K562 (cell line): ENCODE measurements around the gene DGCR2. TPM values are rescaled to one million over a fixed set of nuclear protein-coding genes. Genes with fewer than 3 reads are reported as not detected.
A peak's percentile ranks its signal among the peaks of the same experiment; 100 is the strongest.

Experiments used
- BRD9 ChIP-seq: fragments of 450-650 bp; IDR thresholded peaks from 2 replicates; pipeline ENCODE4 v1.6.1; 2018; ENCODE audit warnings: low read depth; ENCODE audit not compliant: partially characterized antibody
- ETV1 ChIP-seq: fragments of 450-650 bp; conservative IDR thresholded peaks from 2 replicates; pipeline ENCODE4 v1.6.1; 2016; ENCODE audit warnings: missing genetic modification characterization, control low read depth, low read depth, missing compliant biosample characterization
- FOXA3 ChIP-seq, 2 experiments: fragments of 450-650 bp in 1 of 2; sonication (generic) in 1 of 2; formaldehyde crosslinking; IDR thresholded peaks in 1 of 2; conservative IDR thresholded peaks in 1 of 2; 2 replicates each; pipeline versions ENCODE4 v1.4.0 to v1.8.0; 2020 to 2022; ENCODE audit warnings: mild to moderate bottlenecking in 2 of 2, missing genetic modification reagents in 1 of 2
- HINFP ChIP-seq: fragments of 450-650 bp; conservative IDR thresholded peaks from 2 replicates; pipeline ENCODE4 v1.6.1; 2016; ENCODE audit warnings: missing genetic modification characterization, low read depth, mild to moderate bottlenecking, control low read depth, missing compliant biosample characterization
- HOMEZ ChIP-seq: fragments of 250-450 bp; sonication (Bioruptor Pico); IDR thresholded peaks from 2 replicates; pipeline ENCODE4 v1.4.0; 2020; ENCODE audit warnings: mild to moderate bottlenecking, moderate library complexity
- MCM2 ChIP-seq: fragments of 450-650 bp; IDR thresholded peaks from 2 replicates; pipeline ENCODE4 v1.6.1; 2017; ENCODE audit warnings: low read depth, mild to moderate bottlenecking
- MTA1 ChIP-seq: fragments of 450-650 bp; IDR thresholded peaks from 2 replicates; pipeline ENCODE4 v1.6.1; 2017; ENCODE audit warnings: borderline replicate concordance
- POLR2AphosphoS2 ChIP-seq: IDR thresholded peaks from 2 replicates; pipeline ENCODE4 v1.6.1; 2012; ENCODE audit warnings: low read length, improper control_type of control experiment
- PTBP1 ChIP-seq: fragments of 200-400 bp; formaldehyde crosslinking; IDR thresholded peaks from 2 replicates; pipeline ENCODE4 v1.6.1; 2017; ENCODE audit warnings: low read depth, low read length
- RBM25 ChIP-seq: fragments of 200-400 bp; formaldehyde crosslinking; IDR thresholded peaks from 2 replicates; pipeline ENCODE4 v1.6.1; 2018; ENCODE audit warnings: low read length, low read depth, moderate library complexity; ENCODE audit not compliant: severe bottlenecking
- RCOR1 ChIP-seq, 2 experiments: IDR thresholded peaks; 2 replicates each; pipeline ENCODE4 v1.6.1; 2012; ENCODE audit warnings: low read depth in 2 of 2, low read length in 2 of 2, borderline replicate concordance in 1 of 2, improper control_type of control experiment in 1 of 2
- RNF2 ChIP-seq: sonication (generic); IDR thresholded peaks from 2 replicates; pipeline ENCODE4 v1.6.1; 2016
- RREB1 ChIP-seq: fragments of 250-450 bp; sonication (Bioruptor Pico); IDR thresholded peaks from 2 replicates; pipeline ENCODE4 v1.4.0; 2020
- SAP30 ChIP-seq: fragments of 200-600 bp; sonication (generic); IDR thresholded peaks from 2 replicates; pipeline ENCODE4 v1.6.1; 2012; ENCODE audit warnings: borderline replicate concordance, low read depth, mild to moderate bottlenecking, moderate library complexity, low read length, control low read depth, inconsistent platforms; ENCODE audit not compliant: insufficient read depth, poor library complexity, severe bottlenecking
- SIN3A ChIP-seq, 2 experiments: fragments of 150-350 bp in 1 of 2; IDR thresholded peaks; 2 replicates each; pipeline ENCODE4 v1.6.1; 2011 to 2016; ENCODE audit warnings: borderline replicate concordance in 2 of 2, low read depth in 2 of 2, low read length in 2 of 2, mild to moderate bottlenecking in 2 of 2, moderate library complexity in 2 of 2; ENCODE audit not compliant: control insufficient read depth in 1 of 2
- SLC30A9 ChIP-seq: fragments of 250-450 bp; sonication (Bioruptor Pico); IDR thresholded peaks from 2 replicates; pipeline ENCODE4 v1.8.0; 2022; ENCODE audit warnings: mild to moderate bottlenecking, moderate library complexity
- SMARCA5 ChIP-seq: fragments of 450-650 bp; IDR thresholded peaks from 2 replicates; pipeline ENCODE4 v1.6.1; 2016
- SREBF1 ChIP-seq: fragments of 150-350 bp; IDR thresholded peaks from 2 replicates; pipeline ENCODE4 v1.6.1; 2014; ENCODE audit warnings: antibody characterized with exemption, low read depth, low read length, borderline replicate concordance
- polyA plus RNA-seq, 8 experiments: library from polyadenylated mRNA; depleted of rRNA in 4 of 8; stranded (reverse) in 5 of 8; unstranded in 3 of 8; fragments of >200 nt; fragmentation: Nextera tagmentation in 2 of 8; fragmentation: Illumina TruSeq in 1 of 8; extraction: Ambion mirVana in 2 of 8; extraction: Trizol in 1 of 8; gene quantifications; 2 replicates each; pipeline versions ENCODE4 v1.2.1 to v1.2.3, GENCODE V29; 2011 to 2014; ENCODE audit warnings: inconsistent platforms in 1 of 8, missing spikeins in 1 of 8
- total RNA-seq, 7 experiments: library from RNA; depleted of rRNA in 6 of 7; stranded (reverse); fragments of >200 nt in 6 of 7; fragmentation: Illumina TruSeq in 2 of 7; extraction: Trizol in 2 of 7; gene quantifications; 2 replicates each; pipeline versions ENCODE4 v1.2.1 to v1.2.3, GENCODE V29; 2011 to 2021; ENCODE audit warnings: low replicate concordance in 1 of 7

Gene DGCR2
- total and polyA plus RNA-seq, 9 of the 15 experiments (the other 6 are each of a cell fraction or from before 2014, with no cell fraction given) = 0.69 to 101 (median 56.4) TPM

- TF ChIP-seq MCM2 = 0 out of 2 replicates have a peak, but pooled peaks have one; percentile 25
- TF ChIP-seq SAP30 = peak; percentile 20
- TF ChIP-seq FOXA3 (CRISPR knock-in tag; conservative IDR thresholded peaks at IDR 0.05 in 1 of 2, IDR thresholded peaks at IDR 0.05 in 1 of 2) = no peak
- no peak for TF ChIP-seq RNF2
- TF ChIP-seq SIN3A (IDR thresholded peaks at IDR 0.05; ENCODE audit: borderline replicate concordance in 2 of 2, control insufficient read depth in 1 of 2, low read depth in 2 of 2, low read length in 2 of 2) = no peak
- no peak for TF ChIP-seq SLC30A9
- TF ChIP-seq ETV1 (tag) = 0 out of 2 replicates have a peak, but pooled peaks have one; percentile 10
- TF ChIP-seq HOMEZ (CRISPR knock-in tag) = peak; percentile 45; the same call in 1 of the 2 replicates
- no peak for TF ChIP-seq RREB1 (CRISPR knock-in tag)
- TF ChIP-seq POLR2AphosphoS2 = no peak
- TF ChIP-seq MTA1 = peak; percentile 23; the same call in 1 of the 2 replicates
- TF ChIP-seq HINFP (tag) = no peak
- peak; percentile 92; the same call in 1 of the 2 replicates for TF ChIP-seq PTBP1
- TF ChIP-seq SREBF1 = no peak
- no peak for TF ChIP-seq BRD9
- TF ChIP-seq SMARCA5 = peak; percentile 97
- peak in 1 of 2 experiments; percentile 71; a peak in 2 of 4 replicates for TF ChIP-seq RCOR1 (IDR thresholded peaks at IDR 0.05; ENCODE audit: borderline replicate concordance in 1 of 2, low read depth in 2 of 2, low read length in 2 of 2)
- peak; percentile 94 for TF ChIP-seq RBM25
These were observed 29.3 kb upstream of the DGCR2 start (continued) for GRCh38 chr22:19151329-19152191.
